Measurements from ENCODE around the gene PRRG1.

PRRG1 gene

DNA sequence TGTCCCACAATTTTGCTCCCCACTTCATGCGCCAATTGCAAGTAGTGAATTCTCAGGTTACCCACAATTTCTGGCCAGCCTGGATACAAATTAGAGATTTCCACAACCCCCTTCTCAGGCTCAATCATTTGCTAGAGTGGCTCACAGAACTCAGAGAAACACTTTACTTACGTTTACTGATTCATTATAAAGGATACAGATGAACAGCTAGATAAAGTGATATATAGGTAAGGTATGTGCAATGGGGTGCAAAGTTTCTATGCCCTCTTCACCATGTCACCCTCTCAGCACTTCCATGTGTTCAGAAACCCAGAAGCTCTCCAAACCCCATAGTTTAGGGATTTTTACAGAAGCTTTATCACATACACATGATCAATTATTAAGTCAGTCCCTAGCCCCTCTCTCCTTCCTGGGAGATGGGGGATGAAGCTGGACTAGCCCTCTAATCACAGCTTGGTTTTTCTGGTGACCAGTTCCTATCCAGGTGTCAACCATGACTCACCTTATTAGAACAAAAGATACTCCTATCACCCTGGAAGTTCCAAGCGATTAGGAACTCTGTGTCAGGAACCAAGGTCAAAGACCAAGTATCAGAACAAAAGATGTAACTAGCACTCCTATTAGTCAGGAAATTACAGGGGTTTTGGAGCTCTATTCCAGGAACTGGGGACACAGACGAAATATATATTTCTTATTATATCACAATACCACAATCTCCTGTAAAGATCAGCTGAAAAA, 33.5 kb upstream of the PRRG1 start:
- Histone ChIP-seq H3K9me3 (ENCODE audit: control insufficient read depth, low read length) (no peaks in the 10 kb centered on the region), H3K9ac (ENCODE audit: low read length) (no peak overlapping the region), H2BK5ac (ENCODE audit: low read depth, low read length, poor library complexity, severe bottlenecking) (no peak overlapping the region), H4K91ac (ENCODE audit: low read length) (no peak overlapping the region), H3K4me1 (ENCODE audit: control insufficient read depth, insufficient read depth, low read depth, low read length) (peaks cover 3% of the 10 kb centered on the region), H3K4me2 (ENCODE audit: low read length, poor library complexity, severe bottlenecking) (no peak overlapping the region), H3K18ac (ENCODE audit: low read depth in 1 of 2, low read length in 2 of 2) (no peak overlapping the region), H3K36me3 (ENCODE audit: control insufficient read depth in 1 of 2, insufficient read depth in 2 of 2, low read depth in 1 of 2, low read length in 2 of 2) (no peaks in the 10 kb centered on the region), H3K23ac (ENCODE audit: low read length in 2 of 2) (no peak overlapping the region), H2BK12ac (ENCODE audit: low read length in 2 of 2) (no peak overlapping the region), H3K79me1 (replicated peaks; ENCODE audit: low read length, poor library complexity, severe bottlenecking) (no peaks in the 10 kb centered on the region), H3K27me3 (ENCODE audit: control insufficient read depth in 1 of 2, insufficient read depth in 1 of 2, low read length in 2 of 2) (no peaks in the 10 kb centered on the region), H3K4me3 (ENCODE audit: insufficient read depth in 1 of 2, low read depth in 1 of 2, low read length in 2 of 2) (no peak overlapping the region), H2AK5ac (ENCODE audit: low read length, severe bottlenecking) (peak overlapping the region; percentile 38), H3K14ac (ENCODE audit: low read length in 2 of 2) (no peak overlapping the region), H3K4ac (ENCODE audit: low read depth in 1 of 2, low read length in 2 of 2) (no peak overlapping the region), H4K8ac (ENCODE audit: low read length) (no peak overlapping the region), H2AFZ (ENCODE audit: low read depth, low read length) (no peak overlapping the region), H2BK120ac (ENCODE audit: low read depth, low read length) (no peak overlapping the region), H3K27ac (ENCODE audit: low read length, poor library complexity, severe bottlenecking) (peak overlapping the region; percentile 91), H2BK15ac (ENCODE audit: low read depth, poor library complexity, severe bottlenecking) (no peak overlapping the region)
- 100% methylated on average over 1 of the region's 4 CpGs for WGBS
- no peak for DNase-seq

DNA sequence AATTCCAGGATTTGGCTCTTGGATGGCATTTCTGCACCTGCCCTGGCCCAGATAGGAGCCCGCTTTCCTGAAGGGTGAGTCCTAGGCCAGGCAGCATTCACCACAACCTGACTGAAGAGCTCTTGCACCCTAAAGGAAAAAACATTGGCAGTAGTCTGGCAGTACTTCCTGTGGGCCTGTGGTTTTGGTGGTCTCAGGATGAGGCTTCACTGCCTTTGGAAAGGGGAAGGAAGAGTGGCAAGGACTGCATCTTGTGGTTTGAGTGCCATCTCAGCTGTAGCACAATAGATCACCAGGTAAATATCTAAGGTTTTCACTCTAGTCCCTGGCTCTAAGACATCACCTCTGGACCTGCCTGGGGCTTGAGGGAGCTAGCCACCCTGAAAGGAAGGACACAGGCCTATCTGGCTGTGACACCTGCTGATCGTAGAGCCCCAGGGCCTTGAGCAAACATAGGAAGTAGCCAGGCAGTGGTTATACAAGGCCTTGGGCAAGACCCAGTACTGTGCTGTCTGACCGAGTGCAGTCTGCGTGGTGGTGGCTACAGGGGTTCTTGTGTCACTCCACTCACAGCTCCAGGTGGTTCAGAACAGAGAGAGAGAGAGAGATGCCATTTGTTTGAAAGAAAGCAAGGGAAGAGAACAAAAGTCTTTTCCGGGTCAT, 28.5 kb upstream of the PRRG1 start:
- WGBS = 89% methylated on average over 4 of the region's 5 CpGs
- no peaks in the 10 kb centered on the region for H3K36me3 ChIP-seq (ENCODE audit: control insufficient read depth in 1 of 2, insufficient read depth in 2 of 2, low read depth in 1 of 2, low read length in 2 of 2)
- H3K4me2 ChIP-seq (ENCODE audit: low read length, poor library complexity, severe bottlenecking) = no peak overlapping the region
- no peak overlapping the region for H3K4ac ChIP-seq (ENCODE audit: low read depth in 1 of 2, low read length in 2 of 2)
- H3K23ac ChIP-seq (ENCODE audit: low read length in 2 of 2) = no peak overlapping the region
- H3K14ac ChIP-seq (ENCODE audit: low read length in 2 of 2) = no peak overlapping the region
- no peak overlapping the region for H2AK5ac ChIP-seq (ENCODE audit: low read length, severe bottlenecking)
- H2AFZ ChIP-seq (ENCODE audit: low read depth, low read length) = no peak overlapping the region
- H3K27ac ChIP-seq (ENCODE audit: low read length, poor library complexity, severe bottlenecking) = no peak overlapping the region
- H3K9ac ChIP-seq (ENCODE audit: low read length) = no peak overlapping the region
- H2BK5ac ChIP-seq (ENCODE audit: low read depth, low read length, poor library complexity, severe bottlenecking) = no peak overlapping the region
- no peak overlapping the region for H2BK15ac ChIP-seq (ENCODE audit: low read depth, poor library complexity, severe bottlenecking)
- H4K91ac ChIP-seq (ENCODE audit: low read length) = no peak overlapping the region
- H2BK120ac ChIP-seq (ENCODE audit: low read depth, low read length) = no peak overlapping the region
- H2BK12ac ChIP-seq (ENCODE audit: low read length in 2 of 2) = no peak overlapping the region
- no peak for DNase-seq
- H3K4me3 ChIP-seq (ENCODE audit: insufficient read depth in 1 of 2, low read depth in 1 of 2, low read length in 2 of 2) = no peak overlapping the region
- no peaks in the 10 kb centered on the region for H3K79me1 ChIP-seq (replicated peaks; ENCODE audit: low read length, poor library complexity, severe bottlenecking)
- H3K27me3 ChIP-seq (ENCODE audit: control insufficient read depth in 1 of 2, insufficient read depth in 1 of 2, low read length in 2 of 2) = no peaks in the 10 kb centered on the region
- no peak overlapping the region for H3K18ac ChIP-seq (ENCODE audit: low read depth in 1 of 2, low read length in 2 of 2)
- H3K9me3 ChIP-seq (ENCODE audit: control insufficient read depth, low read length) = no peaks in the 10 kb centered on the region
- peaks cover 2% of the 10 kb centered on the region for H3K4me1 ChIP-seq (ENCODE audit: control insufficient read depth, insufficient read depth, low read depth, low read length)
- H4K8ac ChIP-seq (ENCODE audit: low read length) = no peak overlapping the region

DNA sequence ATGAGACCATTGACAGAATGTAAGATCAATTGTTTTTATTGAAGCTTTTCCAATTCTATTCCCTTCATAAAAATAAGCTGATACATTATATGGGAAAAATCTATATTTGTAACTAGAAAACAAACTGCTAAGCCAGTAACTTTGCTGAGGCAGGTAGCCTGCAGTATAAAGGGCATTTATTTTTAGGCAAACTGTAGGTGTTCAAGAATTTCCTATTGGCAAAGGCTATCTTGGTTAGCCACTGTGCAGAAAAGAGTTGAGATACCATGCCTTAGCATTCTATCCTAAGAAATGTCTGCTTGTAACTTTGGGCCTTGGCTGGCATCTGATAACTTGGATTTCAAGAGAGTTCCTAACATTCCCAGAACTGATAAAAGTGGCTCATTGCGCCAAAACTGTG, 18.5 kb upstream of the PRRG1 start:
- H3K4me2 ChIP-seq (ENCODE audit: low read length, poor library complexity, severe bottlenecking) = no peak overlapping the region
- H2BK5ac ChIP-seq (ENCODE audit: low read depth, low read length, poor library complexity, severe bottlenecking) = no peak overlapping the region
- peaks cover 0 to 6% of the 10 kb centered on the region in 2 experiments for H3K27me3 ChIP-seq (ENCODE audit: control insufficient read depth in 1 of 2, insufficient read depth in 1 of 2, low read length in 2 of 2)
- no peak overlapping the region for H3K18ac ChIP-seq (ENCODE audit: low read depth in 1 of 2, low read length in 2 of 2)
- no peak overlapping the region for H3K9ac ChIP-seq (ENCODE audit: low read length)
- H3K4me1 ChIP-seq (ENCODE audit: control insufficient read depth, insufficient read depth, low read depth, low read length) = no peaks in the 10 kb centered on the region
- no peak overlapping the region for H3K27ac ChIP-seq (ENCODE audit: low read length, poor library complexity, severe bottlenecking)
- 88% methylated on average over 1 of the region's 1 CpG for WGBS
- no peak overlapping the region for H3K23ac ChIP-seq (ENCODE audit: low read length in 2 of 2)
- H2AFZ ChIP-seq (ENCODE audit: low read depth, low read length) = no peak overlapping the region
- no peaks in the 10 kb centered on the region for H3K36me3 ChIP-seq (ENCODE audit: control insufficient read depth in 1 of 2, insufficient read depth in 2 of 2, low read depth in 1 of 2, low read length in 2 of 2)
- no peak overlapping the region for H3K4me3 ChIP-seq (ENCODE audit: insufficient read depth in 1 of 2, low read depth in 1 of 2, low read length in 2 of 2)
- H3K14ac ChIP-seq (ENCODE audit: low read length in 2 of 2) = no peak overlapping the region
- H2AK5ac ChIP-seq (ENCODE audit: low read length, severe bottlenecking) = no peak overlapping the region
- no peak overlapping the region for H4K91ac ChIP-seq (ENCODE audit: low read length)
- DNase-seq = no peak
- no peaks in the 10 kb centered on the region for H3K9me3 ChIP-seq (ENCODE audit: control insufficient read depth, low read length)
- H2BK120ac ChIP-seq (ENCODE audit: low read depth, low read length) = no peak overlapping the region
- no peak overlapping the region for H3K4ac ChIP-seq (ENCODE audit: low read depth in 1 of 2, low read length in 2 of 2)
- no peak overlapping the region for H4K8ac ChIP-seq (ENCODE audit: low read length)
- no peak overlapping the region for H2BK12ac ChIP-seq (ENCODE audit: low read length in 2 of 2)
- no peak overlapping the region for H2BK15ac ChIP-seq (ENCODE audit: low read depth, poor library complexity, severe bottlenecking)
- no peaks in the 10 kb centered on the region for H3K79me1 ChIP-seq (replicated peaks; ENCODE audit: low read length, poor library complexity, severe bottlenecking)

- H2BK15ac ChIP-seq (ENCODE audit: low read depth, poor library complexity, severe bottlenecking) = no peak overlapping the region
- H4K8ac ChIP-seq (ENCODE audit: low read length) = no peak overlapping the region
- H3K4me3 ChIP-seq (ENCODE audit: insufficient read depth in 1 of 2, low read depth in 1 of 2, low read length in 2 of 2) = no peak overlapping the region
- H3K9me3 ChIP-seq (ENCODE audit: control insufficient read depth, low read length) = no peaks in the 10 kb centered on the region
- H3K27me3 ChIP-seq (ENCODE audit: control insufficient read depth in 1 of 2, insufficient read depth in 1 of 2, low read length in 2 of 2) = peaks cover 0 to 6% of the 10 kb centered on the region in 2 experiments
- H3K9ac ChIP-seq (ENCODE audit: low read length) = no peak overlapping the region
- DNase-seq = no peak
- H3K27ac ChIP-seq (ENCODE audit: low read length, poor library complexity, severe bottlenecking) = no peak overlapping the region
- no peak overlapping the region for H3K18ac ChIP-seq (ENCODE audit: low read depth in 1 of 2, low read length in 2 of 2)
- no peak overlapping the region for H2BK120ac ChIP-seq (ENCODE audit: low read depth, low read length)
- no peaks in the 10 kb centered on the region for H3K4me1 ChIP-seq (ENCODE audit: control insufficient read depth, insufficient read depth, low read depth, low read length)
- no peak overlapping the region for H3K23ac ChIP-seq (ENCODE audit: low read length in 2 of 2)
- no peaks in the 10 kb centered on the region for H3K36me3 ChIP-seq (ENCODE audit: control insufficient read depth in 1 of 2, insufficient read depth in 2 of 2, low read depth in 1 of 2, low read length in 2 of 2)
- no peaks in the 10 kb centered on the region for H3K79me1 ChIP-seq (replicated peaks; ENCODE audit: low read length, poor library complexity, severe bottlenecking)
- H2BK12ac ChIP-seq (ENCODE audit: low read length in 2 of 2) = no peak overlapping the region
- no peak overlapping the region for H2AFZ ChIP-seq (ENCODE audit: low read depth, low read length)
- no CpG with 5 or more reads among the region's 4 CpGs for WGBS
- H3K4me2 ChIP-seq (ENCODE audit: low read length, poor library complexity, severe bottlenecking) = no peak overlapping the region
- no peak overlapping the region for H3K4ac ChIP-seq (ENCODE audit: low read depth in 1 of 2, low read length in 2 of 2)
- no peak overlapping the region for H2AK5ac ChIP-seq (ENCODE audit: low read length, severe bottlenecking)
- no peak overlapping the region for H4K91ac ChIP-seq (ENCODE audit: low read length)
- H3K14ac ChIP-seq (ENCODE audit: low read length in 2 of 2) = no peak overlapping the region
- no peak overlapping the region for H2BK5ac ChIP-seq (ENCODE audit: low read depth, low read length, poor library complexity, severe bottlenecking)
Measured at GRCh38 chrX:37331546-37331945, 17.6 kb upstream of the PRRG1 start.

All from mesenchymal stem cell (in vitro differentiated cells and primary cell).